ENCODE results near the gene PCSK1N.

Gene PCSK1N

DNA sequence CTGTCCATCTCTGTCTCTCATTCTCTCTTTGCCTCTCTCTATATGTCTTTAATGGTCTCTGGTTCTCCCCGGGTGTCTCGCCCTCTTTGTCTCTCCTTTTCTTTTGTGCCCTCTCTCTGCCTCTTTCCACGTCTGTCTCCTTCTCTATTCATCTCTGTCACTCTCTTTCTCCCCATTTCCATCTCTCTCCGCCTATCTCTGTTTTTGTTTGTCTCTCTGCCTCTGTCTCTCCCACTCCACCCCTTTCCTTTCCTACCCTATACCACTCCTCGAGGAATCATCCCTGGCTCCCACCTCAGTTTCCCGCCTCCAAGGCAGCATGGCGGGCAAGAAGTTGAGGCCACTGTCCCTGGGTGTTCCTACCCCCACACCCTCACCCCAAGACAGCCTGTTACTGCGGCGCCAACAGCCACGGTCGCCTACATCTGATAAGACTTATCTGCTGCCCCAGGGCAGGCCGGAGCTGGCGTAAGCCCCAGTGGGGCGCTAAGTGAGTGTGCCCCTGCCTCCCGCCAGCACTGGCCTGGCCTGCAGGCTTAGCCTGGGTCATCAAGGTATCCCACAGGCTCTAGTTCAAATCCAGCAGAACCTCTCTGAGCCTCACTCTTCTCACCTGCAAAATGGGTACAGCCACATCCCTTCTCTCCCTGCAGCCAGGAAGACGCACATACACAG, 49.7 kb downstream of the PCSK1N start:
- FAIRE-seq = no peak
- no peak for TF ChIP-seq POLR2A (IDR thresholded peaks at IDR 0.05; ENCODE audit: low read depth, low read length)
- TF ChIP-seq POLR2AphosphoS5 (IDR thresholded peaks at IDR 0.05; ENCODE audit: low read depth, low read length) = no peak
- no peak for TF ChIP-seq TAF1 (IDR thresholded peaks at IDR 0.05; ENCODE audit: borderline replicate concordance, low read depth, low read length)
- DNase-seq (ENCODE audit: insufficient read length) = no peak

DNA sequence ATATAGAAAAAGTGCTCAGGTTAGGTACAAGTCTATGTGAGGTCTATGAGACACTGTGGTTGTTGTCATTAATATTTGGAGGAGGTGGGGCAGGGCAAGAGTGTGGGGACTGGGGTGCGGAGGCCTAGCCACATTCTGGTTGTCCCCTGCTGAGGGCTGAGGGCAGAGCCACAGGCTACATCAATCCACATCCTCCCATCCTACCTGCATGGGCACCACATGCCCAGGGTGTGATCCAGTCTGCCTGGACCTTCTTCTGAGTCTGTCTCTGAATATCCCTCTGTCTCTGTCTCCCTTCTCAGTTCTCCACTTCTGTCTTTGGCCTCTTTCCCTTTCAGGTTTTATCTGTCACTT, 50.2 kb downstream of the PCSK1N start:
- TF ChIP-seq TAF1 (IDR thresholded peaks at IDR 0.05; ENCODE audit: borderline replicate concordance, low read depth, low read length) = no peak
- TF ChIP-seq POLR2A (IDR thresholded peaks at IDR 0.05; ENCODE audit: low read depth, low read length) = no peak
- no peak for TF ChIP-seq POLR2AphosphoS5 (IDR thresholded peaks at IDR 0.05; ENCODE audit: low read depth, low read length)
- FAIRE-seq (no peak), DNase-seq (ENCODE audit: insufficient read length) (no peak)

DNA sequence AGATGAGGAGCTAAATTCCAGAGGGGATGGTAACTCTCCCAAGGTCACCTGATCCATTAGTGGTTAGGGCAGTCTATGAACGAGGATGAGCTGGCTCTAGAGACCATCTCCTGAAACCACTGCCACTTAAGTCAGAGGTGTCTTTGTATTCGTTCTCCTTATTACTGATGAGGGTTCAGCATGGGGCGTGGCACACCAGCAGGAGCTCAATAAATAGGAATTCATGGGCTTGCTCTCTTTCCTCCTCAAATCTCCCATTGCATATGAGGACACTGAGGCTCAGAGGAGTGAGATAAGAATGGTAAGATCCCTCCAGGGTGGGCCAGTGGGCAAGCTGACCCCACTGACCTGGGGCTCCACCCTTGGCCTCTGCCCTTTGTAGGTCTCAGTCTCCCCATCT, 50.7 kb downstream of the PCSK1N start:
- FAIRE-seq (no peak), DNase-seq (ENCODE audit: insufficient read length) (no peak)
- TF ChIP-seq POLR2AphosphoS5 (IDR thresholded peaks at IDR 0.05; ENCODE audit: low read depth, low read length) (no peak), POLR2A (IDR thresholded peaks at IDR 0.05; ENCODE audit: low read depth, low read length) (no peak), TAF1 (IDR thresholded peaks at IDR 0.05; ENCODE audit: borderline replicate concordance, low read depth, low read length) (no peak)

DNA sequence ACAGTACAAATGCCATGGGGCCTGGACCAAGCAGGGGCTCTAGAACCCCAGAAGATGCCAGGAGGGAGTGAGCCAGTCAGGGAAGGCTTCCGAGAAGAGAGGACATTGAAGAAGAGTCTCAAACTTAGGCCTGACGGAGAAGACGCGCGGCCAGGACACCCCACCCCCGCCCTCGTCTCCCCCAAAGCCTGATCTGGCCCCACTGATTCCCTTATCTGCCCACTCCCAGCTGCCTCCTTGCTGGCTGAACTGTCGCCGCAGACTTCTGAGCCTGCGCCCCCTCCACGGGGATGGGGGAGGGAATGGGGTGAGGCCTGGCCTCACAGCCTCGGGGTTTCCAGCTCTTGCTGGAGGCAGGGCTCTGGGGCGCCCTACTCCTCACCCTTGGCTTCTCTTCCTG, 52.6 kb downstream of the PCSK1N start:
- DNase-seq (ENCODE audit: insufficient read length) = no peak
- TF ChIP-seq POLR2AphosphoS5 (IDR thresholded peaks at IDR 0.05; ENCODE audit: low read depth, low read length) (no peak), TAF1 (IDR thresholded peaks at IDR 0.05; ENCODE audit: borderline replicate concordance, low read depth, low read length) (no peak), POLR2A (IDR thresholded peaks at IDR 0.05; ENCODE audit: low read depth, low read length) (no peak)
- no peak for FAIRE-seq

DNA sequence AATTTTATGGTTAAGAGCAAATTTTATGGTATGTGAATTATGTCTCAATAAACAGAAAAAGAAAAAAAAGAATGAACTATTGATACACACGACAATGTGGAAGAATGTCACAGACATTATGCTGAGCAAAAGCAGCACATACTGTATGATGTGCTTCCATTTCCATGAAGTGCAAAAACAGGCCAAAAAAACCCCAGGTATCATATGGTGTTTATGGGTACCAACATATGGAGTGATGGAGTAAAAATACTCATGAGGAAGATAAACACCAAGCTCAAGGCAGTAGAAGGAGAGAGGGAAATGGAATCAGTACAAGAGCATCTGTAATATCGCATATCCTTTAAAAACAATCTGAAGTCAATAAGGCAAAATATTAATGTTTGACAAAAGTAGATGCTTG, 53.2 kb downstream of the PCSK1N start:
- FAIRE-seq (no peak), DNase-seq (ENCODE audit: insufficient read length) (no peak)
- no peak for TF ChIP-seq POLR2A (IDR thresholded peaks at IDR 0.05; ENCODE audit: low read depth, low read length)
- no peak for TF ChIP-seq TAF1 (IDR thresholded peaks at IDR 0.05; ENCODE audit: borderline replicate concordance, low read depth, low read length)
- no peak for TF ChIP-seq POLR2AphosphoS5 (IDR thresholded peaks at IDR 0.05; ENCODE audit: low read depth, low read length)

DNA sequence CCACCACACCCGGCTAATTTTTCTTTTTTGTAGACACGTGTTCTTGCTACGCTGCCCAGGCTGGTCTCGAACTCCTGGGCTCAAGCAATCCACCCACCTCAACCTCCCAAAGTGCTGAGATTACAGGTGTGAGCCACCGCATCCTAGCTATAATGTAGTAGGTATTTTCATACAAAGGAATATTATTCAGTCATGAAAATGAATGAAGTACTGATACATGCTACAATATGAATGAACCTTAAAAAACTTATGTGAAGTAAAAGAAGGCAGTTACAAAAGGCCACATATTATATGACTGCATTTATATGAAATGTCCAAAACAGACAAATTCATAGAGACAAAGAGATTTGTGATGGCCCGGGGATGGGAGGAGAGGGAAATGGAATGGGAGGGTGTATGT, 53.7 kb downstream of the PCSK1N start:
- FAIRE-seq (no peak), DNase-seq (ENCODE audit: insufficient read length) (no peak)
- no peak for TF ChIP-seq POLR2A (IDR thresholded peaks at IDR 0.05; ENCODE audit: low read depth, low read length)
- TF ChIP-seq TAF1 (IDR thresholded peaks at IDR 0.05; ENCODE audit: borderline replicate concordance, low read depth, low read length) = no peak
- no peak for TF ChIP-seq POLR2AphosphoS5 (IDR thresholded peaks at IDR 0.05; ENCODE audit: low read depth, low read length)

All from GM12892 (cell line).